Fibroblast of skin of right quadriceps (primary cell): Measurements from ENCODE around the gene CFAP54.
A peak's percentile ranks its signal among the peaks of the same experiment; 100 is the strongest.

Experiments
- DNase-seq: peaks from one replicate; pipeline ENCODE4 v3.0.0-alpha.2; 2013

Gene CFAP54

GRCh38 chr12:96902076-96902475 is 412.7 kb downstream of the CFAP54 start:
- DNase-seq: no peak

GRCh38 chr12:96906498-96906848 is 417.1 kb downstream of the CFAP54 start:
- DNase-seq: no peak

GRCh38 chr12:96906849-96907670 is 417.7 kb downstream of the CFAP54 start, which contains the start of gene NEDD1:
TSS of gene NEDD1 (plus strand) at chr12:96907257. CDS start at chr12:96909760, 2,503 bp downstream.
- peak; percentile 75 for DNase-seq

- DNase-seq: no peak
Measured at GRCh38 chr12:96907671-96908422, 418.5 kb downstream of the CFAP54 start.

- no peak for DNase-seq
Measured at GRCh38 chr12:96908423-96908675, 419.0 kb downstream of the CFAP54 start.

GRCh38 chr12:96912261-96912660 is 422.9 kb downstream of the CFAP54 start:
- no peak for DNase-seq

GRCh38 chr12:96912943-96913342 is 423.6 kb downstream of the CFAP54 start:
- no peak for DNase-seq

GRCh38 chr12:96919510-96920210 is 430.3 kb downstream of the CFAP54 start:
- no peak for DNase-seq
